Neural cell (in vitro differentiated cells): ENCODE results near the gene ITFG2.

Experiments used
- EZH2 ChIP-seq: fragments of 200-600, 300-800 bp; shearing (Covaris generic), sonication (generic); IDR thresholded peaks from 2 replicates; pipeline ENCODE4 v1.6.1; 2014; ENCODE audit warnings: antibody characterized with exemption, low read length, borderline replicate concordance, mild to moderate bottlenecking; ENCODE audit not compliant: insufficient read depth, poor library complexity, severe bottlenecking
- POLR2AphosphoS5 ChIP-seq: IDR thresholded peaks from 2 replicates; pipeline ENCODE4 v1.6.1; 2012
- TF ChIP-seq, protein P1 (sequence below): IDR thresholded peaks from 2 replicates; pipeline ENCODE4 v1.6.1; 2012; ENCODE audit warnings: borderline replicate concordance
- TF ChIP-seq, protein P2 (sequence below): fragments of 450-650 bp; IDR thresholded peaks from 2 replicates; pipeline ENCODE4 v1.5.1; 2014; ENCODE audit warnings: antibody characterized with exemption, mild to moderate bottlenecking, moderate library complexity; ENCODE audit not compliant: poor library complexity, severe bottlenecking

DNA sequence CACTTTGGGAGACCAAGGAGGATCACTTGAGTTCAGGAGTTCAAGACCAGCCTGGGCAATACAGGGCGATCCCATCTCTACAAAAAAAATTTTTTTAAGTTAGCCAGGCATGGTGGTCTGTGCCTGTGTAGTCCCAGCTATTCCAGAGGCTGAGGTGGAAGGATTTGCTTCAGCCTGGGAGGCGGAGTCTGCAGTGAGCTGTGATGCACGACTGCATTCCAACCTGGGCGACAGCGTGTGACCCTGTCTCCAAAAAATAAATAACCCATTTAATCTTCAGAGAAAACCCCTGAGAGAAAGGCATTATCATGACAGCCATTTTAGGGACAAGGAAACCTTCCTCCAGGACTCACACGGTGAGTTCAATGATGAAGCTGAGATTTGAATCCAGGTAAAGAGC lies 21.4 kb upstream of the ITFG2 start:
- TF ChIP-seq, protein P1, sequence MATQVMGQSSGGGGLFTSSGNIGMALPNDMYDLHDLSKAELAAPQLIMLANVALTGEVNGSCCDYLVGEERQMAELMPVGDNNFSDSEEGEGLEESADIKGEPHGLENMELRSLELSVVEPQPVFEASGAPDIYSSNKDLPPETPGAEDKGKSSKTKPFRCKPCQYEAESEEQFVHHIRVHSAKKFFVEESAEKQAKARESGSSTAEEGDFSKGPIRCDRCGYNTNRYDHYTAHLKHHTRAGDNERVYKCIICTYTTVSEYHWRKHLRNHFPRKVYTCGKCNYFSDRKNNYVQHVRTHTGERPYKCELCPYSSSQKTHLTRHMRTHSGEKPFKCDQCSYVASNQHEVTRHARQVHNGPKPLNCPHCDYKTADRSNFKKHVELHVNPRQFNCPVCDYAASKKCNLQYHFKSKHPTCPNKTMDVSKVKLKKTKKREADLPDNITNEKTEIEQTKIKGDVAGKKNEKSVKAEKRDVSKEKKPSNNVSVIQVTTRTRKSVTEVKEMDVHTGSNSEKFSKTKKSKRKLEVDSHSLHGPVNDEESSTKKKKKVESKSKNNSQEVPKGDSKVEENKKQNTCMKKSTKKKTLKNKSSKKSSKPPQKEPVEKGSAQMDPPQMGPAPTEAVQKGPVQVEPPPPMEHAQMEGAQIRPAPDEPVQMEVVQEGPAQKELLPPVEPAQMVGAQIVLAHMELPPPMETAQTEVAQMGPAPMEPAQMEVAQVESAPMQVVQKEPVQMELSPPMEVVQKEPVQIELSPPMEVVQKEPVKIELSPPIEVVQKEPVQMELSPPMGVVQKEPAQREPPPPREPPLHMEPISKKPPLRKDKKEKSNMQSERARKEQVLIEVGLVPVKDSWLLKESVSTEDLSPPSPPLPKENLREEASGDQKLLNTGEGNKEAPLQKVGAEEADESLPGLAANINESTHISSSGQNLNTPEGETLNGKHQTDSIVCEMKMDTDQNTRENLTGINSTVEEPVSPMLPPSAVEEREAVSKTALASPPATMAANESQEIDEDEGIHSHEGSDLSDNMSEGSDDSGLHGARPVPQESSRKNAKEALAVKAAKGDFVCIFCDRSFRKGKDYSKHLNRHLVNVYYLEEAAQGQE = no peak
- no peak for TF ChIP-seq POLR2AphosphoS5
- TF ChIP-seq, protein P2, sequence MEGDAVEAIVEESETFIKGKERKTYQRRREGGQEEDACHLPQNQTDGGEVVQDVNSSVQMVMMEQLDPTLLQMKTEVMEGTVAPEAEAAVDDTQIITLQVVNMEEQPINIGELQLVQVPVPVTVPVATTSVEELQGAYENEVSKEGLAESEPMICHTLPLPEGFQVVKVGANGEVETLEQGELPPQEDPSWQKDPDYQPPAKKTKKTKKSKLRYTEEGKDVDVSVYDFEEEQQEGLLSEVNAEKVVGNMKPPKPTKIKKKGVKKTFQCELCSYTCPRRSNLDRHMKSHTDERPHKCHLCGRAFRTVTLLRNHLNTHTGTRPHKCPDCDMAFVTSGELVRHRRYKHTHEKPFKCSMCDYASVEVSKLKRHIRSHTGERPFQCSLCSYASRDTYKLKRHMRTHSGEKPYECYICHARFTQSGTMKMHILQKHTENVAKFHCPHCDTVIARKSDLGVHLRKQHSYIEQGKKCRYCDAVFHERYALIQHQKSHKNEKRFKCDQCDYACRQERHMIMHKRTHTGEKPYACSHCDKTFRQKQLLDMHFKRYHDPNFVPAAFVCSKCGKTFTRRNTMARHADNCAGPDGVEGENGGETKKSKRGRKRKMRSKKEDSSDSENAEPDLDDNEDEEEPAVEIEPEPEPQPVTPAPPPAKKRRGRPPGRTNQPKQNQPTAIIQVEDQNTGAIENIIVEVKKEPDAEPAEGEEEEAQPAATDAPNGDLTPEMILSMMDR = no peak
- no peak for TF ChIP-seq EZH2
